HG03442 (cell line): Measurements from ENCODE around the gene EZH1.
A peak's percentile ranks its signal among the peaks of the same experiment; 100 is the strongest.

Experiments
- ATAC-seq: cut with Tn5 transposase; IDR thresholded peaks from one replicate; pipeline ENCODE4 v1.9.1; 2021; ENCODE audit warnings: mild to moderate bottlenecking, moderate library complexity; ENCODE audit not compliant: unreplicated experiment

Gene EZH1

DNA sequence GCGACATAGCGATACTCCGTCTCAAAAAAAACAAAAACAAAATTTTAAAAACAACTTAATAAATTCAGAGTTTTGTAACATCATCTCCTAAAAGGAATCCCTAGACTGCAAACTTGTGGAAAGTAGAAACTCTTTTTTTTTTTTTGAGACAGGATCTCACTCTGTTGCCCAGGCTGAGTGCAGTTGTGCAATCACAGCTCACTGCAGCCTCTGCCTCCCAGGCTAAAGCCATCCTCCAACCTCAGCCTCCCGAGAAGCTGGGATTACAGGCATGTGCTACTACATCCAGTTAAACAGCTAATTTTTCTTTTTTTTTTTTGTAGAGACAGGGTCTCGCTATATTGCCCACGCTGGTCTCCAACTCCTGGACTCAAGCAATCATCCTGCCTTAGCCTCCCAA is 19.7 kb downstream of the EZH1 start:
- ATAC-seq, result no peak

DNA sequence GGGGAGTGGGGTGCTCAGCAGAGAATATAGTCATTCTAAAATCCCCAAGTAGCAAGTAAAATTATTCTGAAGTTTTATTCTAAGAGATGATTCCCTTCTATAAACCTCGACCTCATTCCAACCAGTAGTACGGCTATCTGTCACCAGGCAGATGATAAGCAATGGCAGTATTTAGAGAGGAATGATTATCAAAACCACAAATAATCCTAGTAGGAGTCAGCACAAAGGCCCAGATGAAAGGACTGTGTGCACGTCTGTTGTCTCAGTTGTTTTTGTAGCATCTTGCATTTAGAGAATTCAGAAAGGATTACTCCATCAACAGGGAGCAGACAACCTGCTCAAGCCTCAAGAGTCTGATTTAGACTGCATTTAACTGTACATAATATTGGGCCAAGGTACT is 21.2 kb downstream of the EZH1 start:
- ATAC-seq, result no peak

DNA sequence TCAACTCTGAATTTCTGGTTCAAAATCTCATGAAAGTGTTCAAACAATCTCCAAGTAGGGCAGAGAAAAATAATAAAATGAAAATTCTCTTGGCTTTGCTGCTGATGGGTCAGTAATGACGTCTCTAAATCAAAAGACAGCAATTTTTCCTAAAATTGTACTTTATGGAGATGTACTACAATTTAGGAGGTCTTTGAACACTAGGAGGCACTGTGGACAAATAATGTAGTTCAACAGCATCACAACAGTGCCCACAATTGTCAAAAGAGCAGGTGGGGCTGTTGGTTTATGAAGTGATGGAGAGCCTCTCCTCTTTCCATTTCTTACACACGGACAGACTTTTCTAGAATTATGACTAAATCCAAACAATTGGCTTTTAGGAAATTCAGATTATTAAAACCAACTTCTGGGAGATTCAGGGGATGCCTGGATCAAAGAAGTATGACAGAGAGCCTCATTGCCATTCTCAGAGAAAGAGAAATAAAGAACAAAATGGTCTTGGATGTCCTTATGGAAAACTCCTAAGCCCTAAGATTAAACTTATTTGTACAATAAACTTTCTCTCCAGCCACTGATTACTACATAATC is 23.8 kb downstream of the EZH1 start:
- ATAC-seq, result no peak

DNA sequence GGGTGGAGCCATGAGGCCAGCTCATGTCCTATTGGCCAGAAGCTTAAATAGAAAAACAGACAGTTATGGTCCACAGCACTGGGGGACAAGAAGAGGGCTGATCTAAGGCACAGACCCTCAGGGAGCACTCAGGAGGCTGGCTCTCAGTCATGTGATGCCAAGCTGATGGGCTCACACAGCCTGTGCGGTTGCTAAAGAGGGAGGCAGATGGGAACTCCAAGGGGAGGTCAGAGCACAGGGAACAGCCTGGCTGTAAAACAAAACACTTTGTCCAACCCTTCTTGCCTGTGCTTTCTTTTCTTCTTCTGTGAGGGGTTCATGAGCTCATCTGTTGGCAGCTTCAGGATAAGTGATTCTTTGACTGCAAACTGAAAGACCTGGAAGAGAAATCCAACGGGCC is 35.3 kb downstream of the EZH1 start:
- no peak for ATAC-seq

DNA sequence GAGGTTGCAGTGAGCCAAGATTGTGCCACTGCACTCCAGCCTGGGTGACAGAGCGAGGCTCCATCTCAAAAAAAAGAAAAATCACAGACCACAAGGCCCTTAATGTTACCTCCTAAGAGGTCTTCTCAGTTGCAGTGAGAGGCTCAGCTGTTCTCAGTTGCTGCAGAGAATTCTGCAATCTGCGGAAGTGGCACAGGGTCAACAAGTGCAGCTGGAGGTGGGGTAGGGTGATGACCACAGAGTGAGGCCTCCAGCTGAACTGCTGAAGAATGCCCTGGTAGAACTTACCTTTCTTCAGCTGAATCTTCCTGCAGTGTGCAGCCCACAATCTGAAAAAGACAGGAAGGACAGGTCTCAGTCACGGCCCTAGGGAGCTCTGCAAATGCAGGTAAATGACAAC is 36.3 kb downstream of the EZH1 start:
- ATAC-seq, result no peak

DNA sequence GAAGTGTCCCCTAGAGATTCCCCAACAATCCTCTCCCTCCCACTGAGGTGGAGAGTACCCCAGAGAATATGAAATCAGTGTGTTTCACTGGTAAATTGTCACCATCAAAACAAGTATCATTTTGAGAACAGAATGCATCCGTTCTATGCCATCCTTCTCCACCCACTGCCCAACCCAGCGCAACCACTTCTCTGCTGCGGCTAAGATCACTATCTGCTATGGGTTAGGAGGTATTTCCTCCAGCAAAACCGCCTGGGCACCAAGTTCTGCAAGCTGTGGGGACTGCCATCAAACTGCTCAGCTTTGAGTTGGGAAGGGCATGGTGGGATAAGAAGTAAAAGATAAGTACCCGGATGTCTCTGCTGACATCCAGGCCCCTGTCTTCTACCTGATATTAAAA is 38.1 kb downstream of the EZH1 start:
- ATAC-seq, result no peak

DNA sequence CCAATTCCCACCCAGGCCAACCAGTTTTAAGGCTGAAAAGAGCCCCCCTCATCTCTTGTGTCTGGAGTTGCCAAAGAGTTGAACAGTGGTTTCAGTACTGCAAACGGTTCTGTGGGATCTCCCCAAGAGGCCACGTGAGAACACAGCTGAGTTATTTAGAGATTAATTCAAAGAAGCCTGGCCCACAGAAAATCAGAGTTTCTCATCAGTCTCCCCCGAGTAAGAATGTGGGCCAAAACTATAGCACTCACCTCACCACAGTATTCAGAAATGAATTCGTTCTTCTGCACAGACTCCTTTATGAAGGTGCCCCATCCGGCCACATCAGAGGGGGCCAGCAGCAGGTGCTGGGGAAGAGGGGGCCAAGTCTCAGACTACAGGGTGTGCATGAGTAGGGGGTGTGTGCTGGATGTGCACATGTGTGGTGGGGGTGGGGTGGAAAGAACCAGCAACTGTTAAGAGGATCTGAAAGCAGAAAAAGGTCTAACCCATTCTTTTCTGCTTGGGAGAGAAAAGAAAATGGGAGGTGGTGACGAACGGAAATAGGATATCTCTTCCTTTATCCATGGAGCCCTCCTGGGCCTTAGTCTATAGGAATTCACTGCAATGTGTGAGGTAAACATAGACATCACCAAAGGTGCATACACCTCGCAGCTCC is 39.9 kb downstream of the EZH1 start:
- peak; percentile 77 for ATAC-seq

DNA sequence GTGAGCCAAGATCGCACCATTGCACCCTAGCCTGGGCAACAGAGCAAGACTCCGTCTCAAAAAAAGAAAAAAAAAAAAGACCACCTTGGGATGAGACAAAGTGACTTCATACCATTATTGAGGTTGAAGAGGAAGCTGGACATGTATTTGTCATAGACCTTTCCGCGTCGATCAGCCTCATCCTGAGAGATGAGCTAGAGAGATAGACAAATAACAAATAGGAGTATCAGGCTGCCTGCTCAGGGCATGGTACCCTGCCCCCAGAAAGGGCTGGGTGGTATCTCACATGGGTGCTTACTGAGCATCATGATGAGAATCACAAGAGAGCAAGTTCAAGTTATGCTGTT is 40.4 kb downstream of the EZH1 start:
- peak; percentile 6 for ATAC-seq

DNA sequence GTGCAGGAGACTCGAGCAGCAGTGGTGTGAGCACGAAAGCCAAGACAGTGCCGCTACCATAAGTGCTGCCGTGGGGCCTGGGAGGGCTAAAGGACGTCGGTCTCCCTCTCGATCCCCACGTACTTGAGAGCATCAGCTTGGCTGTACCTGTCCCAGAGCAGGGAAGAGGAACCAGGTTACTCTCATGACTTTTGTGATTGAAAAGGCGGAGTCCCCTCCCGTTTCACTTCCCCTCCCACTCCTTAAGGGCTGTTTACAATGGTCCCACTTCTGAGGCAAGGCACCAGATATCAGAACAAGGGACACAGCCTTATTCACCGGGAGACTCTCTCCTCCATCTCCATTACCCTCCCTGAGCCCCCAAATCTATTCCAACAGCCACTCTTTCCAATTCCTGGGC is 42.4 kb downstream of the EZH1 start:
- no peak for ATAC-seq

DNA sequence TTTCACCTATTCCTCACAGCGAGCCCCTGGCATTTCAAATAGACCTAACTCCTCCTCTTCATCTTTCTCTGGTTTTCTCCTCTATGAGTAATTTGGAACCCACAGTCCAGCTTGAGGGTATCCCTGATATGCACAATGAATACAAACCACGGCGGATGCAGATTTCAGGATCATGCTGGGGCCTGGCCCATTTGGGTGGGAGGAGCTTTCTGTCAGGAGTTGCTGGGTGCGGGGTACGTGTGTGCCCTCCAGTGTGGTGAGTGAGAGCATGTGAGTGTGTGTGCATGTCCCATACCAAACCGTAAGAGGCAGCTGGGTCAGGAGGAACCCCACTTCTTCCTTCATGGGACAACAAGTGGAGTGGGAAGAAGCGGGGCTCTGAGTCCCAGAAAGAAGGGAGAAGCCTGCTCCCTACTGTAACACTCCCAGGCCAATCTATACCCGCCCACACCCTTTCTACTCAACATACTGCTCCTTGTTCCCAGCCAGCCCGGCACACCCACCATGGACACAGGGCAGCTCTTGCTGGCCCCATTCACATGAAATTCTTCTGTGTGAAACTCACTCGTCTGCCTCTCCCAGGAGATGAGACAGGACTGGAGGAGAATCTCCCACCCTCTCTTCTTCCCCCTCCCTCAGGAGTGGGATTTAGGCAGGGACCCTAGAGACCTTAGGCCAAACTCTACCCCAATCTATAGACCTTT is 44.1 kb downstream of the EZH1 start:
- no peak for ATAC-seq

DNA sequence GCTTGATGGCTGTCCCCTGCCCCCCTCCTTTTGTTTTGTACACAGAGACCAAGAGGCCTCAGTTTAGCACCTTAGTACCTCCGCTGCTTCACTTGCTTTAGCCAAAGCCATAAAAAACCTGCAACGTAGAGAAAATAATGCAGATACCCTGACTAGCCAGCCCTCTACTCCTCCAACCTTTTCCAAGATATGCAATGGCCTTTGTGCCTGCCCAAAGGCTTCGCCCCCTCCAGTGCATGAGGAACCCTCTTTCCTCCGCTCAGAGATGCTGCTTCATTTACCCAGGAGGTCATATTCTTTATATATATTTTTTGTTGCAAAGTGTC is 45.5 kb downstream of the EZH1 start:
- no peak for ATAC-seq

DNA sequence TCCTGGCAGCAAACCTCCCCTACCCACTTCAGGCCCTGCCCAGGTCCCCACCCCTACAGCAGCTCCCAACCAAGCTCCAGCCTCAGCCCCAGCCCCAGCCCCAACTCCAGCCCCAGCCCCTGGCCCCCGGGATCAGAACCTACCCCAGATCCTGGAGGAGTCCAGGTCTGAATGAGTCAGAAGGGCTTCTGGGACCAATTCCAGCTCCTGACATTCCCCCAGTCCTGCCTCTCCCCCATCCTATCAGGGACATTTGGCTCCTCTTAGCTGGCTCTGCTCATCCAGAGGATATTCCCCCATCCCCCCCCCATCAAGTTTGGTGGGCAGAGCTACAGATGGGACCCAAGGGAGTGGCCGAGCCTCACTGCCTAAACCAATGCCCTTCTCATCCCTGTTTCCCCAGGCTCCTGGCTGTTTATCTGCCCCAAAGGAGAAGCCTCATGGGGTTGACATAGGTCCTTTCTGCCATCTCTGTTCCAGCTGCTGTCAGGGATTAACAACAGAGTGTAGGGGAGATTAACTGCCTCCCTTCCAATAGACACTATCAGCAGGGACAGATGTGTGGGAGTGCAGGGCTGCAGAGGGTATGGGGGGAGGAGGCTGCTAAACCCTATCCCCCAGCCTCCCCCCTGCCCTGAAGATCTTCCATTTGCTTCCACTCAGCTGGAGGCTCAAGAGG is 46.0 kb downstream of the EZH1 start:
- no peak for ATAC-seq

DNA sequence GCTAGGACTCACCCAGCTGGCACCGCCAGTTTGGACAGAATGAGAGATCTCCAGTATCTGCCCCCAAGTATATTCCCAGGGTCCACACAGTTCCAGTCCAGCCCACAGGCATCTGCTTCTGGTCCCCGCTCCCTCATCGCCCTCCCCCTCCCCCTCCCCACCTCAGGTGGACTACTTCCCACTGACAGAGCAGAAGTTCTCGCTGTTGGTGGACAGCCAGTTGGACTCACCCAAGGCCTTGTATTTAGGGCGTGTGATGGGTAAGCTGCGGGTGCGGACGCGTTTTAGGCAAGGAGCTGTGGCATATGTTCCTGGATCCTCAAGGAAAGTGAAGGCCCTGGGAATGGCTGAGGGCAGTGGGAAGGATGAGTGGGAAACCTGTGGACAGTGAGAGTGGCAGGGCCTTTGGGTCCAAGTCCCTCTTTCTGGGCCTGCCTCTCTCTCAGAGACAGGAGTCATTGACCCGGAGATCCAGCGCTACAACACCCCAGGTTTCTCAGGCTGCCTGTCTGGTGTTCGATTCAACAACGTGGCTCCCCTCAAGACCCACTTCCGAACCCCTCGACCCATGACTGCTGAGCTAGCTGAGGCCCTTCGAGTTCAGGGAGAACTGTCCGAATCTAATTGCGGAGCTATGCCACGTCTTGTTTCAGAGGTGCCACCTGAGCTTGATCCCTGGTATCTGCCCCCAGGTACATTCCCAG is 47.6 kb downstream of the EZH1 start:
- no peak for ATAC-seq

DNA sequence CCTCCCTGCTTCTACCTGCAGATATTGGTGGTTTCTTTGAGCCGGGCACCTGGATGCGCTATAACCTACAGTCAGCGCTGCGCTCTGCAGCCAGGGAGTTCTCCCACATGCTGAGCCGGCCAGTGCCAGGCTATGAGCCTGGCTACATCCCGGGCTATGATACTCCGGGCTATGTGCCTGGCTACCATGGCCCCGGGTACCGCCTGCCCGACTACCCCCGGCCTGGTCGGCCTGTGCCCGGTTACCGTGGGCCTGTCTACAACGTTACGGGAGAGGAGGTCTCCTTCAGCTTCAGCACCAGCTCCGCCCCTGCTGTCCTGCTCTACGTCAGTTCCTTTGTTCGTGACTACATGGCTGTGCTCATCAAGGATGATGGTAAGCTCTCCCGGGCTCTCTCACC is 49.3 kb downstream of the EZH1 start:
- no peak for ATAC-seq

DNA sequence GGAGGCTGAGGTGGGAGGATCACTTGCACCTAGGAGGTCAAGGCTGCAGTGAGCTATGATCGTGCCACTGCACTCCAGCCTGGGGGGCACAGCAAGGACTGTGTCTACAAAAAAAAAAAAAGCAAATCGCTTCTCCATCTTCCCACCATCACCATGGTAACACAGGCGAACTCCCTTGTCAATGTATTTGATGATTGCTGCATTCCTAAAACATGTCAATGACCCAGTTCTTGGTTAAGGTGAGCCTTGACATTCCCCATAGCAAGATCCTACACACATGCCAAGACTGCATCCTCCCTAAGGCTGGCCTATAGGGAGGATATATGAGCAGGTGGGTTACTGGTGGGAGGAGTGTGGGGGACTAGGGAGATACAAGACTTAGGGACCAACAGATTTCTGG is 50.3 kb downstream of the EZH1 start:
- no peak for ATAC-seq

DNA sequence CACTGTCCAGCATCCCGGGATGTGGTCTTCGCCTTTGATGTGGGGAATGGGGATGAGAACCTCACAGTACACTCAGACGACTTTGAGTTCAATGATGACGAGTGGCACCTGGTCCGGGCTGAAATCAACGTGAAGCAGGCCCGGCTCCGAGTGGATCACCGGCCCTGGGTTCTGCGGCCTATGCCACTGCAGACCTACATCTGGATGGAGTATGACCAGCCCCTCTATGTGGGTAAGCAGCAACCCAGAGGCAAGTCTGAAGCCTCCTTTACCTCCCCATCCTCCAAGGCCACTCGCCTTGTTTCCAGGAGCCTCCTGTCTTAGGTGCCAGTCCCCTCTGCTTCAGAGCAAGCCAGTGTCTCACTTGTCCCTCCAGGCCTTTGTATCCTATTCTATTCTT is 52.4 kb downstream of the EZH1 start:
- ATAC-seq, result no peak

DNA sequence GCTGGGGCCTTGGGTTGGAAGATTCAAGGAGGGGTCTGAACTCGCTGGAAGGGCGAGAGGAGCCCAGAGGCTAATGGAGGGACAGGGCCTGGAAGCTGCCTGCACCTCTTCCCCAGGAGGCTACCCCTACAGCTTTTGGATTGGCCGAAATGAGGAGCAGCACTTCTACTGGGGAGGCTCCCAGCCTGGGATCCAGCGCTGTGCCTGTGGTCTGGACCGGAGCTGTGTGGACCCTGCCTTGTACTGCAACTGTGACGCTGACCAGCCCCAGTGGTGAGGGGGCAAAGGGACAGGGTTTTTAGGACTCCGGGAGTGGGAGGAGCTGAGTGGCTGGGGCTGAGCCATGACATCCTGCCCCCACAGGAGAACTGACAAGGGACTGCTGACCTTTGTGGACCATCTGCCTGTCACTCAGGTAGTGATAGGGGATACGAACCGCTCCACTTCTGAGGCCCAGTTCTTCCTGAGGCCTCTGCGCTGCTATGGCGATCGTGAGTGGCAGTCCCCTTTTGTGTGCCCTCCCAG is 53.8 kb downstream of the EZH1 start:
- ATAC-seq, result no peak

DNA sequence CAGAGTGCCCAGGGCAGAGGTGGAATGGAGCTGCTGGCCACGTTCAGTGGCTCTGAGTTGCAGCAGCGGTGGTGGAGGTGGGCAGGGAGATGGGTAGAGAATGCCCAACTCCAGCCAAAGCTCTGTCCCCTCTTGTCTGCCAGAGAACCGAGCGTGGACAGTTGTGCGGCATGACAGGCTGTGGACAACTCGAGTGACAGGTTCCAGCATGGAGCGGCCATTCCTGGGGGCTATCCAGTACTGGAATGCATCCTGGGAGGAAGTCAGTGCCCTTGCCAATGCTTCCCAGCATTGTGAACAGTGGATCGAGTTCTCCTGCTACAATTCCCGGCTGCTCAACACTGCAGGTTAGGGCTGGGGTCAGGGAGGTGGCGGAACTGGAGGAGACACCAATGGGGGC is 54.2 kb downstream of the EZH1 start:
- no peak for ATAC-seq

DNA sequence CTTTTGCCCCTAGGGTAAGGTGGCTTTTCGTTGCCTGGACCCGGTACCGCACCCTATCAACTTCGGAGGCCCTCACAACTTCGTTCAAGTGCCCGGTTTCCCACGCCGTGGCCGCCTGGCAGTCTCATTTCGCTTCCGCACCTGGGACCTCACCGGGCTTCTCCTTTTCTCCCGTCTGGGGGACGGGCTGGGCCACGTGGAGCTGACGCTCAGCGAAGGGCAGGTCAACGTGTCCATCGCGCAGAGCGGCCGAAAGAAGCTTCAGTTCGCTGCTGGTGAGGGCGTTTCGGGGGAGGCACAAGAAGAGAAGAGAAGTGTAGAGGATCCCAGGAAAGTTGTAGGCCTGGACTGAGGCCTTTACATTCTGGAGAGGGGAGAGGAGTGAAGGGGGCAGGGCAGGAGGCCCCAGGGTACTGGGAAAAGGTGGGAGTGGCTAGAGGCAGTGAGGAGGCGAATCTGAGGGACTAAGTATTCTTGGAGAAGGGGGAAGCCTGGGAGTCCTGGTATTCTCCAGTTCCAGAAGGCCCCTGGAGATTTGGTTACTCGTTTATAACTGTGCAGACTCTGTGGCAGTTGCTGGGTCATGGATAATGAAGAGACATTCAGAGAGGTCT is 57.0 kb downstream of the EZH1 start:
- no peak for ATAC-seq

DNA sequence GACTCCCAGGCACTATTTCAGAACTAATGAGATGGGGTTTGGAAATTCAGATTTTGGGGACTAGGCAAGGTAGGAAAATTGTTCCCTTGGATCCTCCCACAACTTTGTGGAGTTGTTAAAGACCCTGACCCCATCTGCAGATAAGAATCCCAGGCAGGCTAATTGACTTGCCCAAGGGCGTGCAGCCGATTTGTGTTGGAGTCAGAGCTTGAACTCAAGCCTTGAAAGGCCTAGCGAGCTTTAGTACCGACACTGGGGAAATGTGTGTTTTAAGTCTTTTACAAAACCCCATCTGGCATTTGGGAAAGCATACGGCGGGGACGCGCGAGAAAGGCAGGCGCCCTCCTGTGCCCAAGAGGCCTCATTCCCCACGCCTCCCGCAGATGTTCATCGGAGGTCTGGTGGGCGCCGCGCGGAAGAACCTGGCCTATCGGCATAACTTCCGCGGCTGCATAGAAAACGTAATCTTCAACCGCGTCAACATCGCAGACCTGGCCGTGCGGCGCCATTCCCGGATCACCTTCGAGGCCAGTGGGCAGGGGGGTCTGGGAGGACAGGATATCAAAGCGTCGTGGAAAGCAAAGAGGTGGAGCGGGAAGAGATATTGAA is 58.2 kb downstream of the EZH1 start:
- no peak for ATAC-seq

DNA sequence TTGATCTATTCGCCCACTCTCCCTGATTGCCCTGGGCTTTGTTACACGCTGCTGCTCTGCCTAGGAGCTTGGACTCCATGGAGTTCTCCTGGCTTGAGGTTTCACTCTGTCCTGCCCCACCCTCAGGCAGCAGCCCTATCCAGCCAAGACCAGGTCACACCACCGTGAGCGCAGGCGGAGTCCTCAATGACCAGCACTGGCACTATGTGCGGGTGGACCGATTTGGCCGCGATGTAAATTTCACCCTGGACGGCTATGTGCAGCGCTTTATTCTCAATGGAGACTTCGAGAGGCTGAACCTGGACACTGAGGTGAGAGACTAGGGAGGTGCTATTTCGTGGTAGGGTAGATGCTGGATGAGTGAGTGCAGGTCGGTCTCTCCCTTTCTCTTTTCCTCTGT is 59.0 kb downstream of the EZH1 start:
- no peak for ATAC-seq
